UCSD-AML1 (cell line): Measurements from ENCODE around the gene TNS1.
"Not testable (repeated sequence)": the region's sequence is repeated elsewhere in the genome, so short reads cannot be mapped to it uniquely, and the experiment has no call there.

Experiments used
- DNase-seq: peaks from one replicate; lab custom pipeline; 2025; ENCODE audit not compliant: unreplicated experiment; lab: John Stamatoyannopoulos, UW

The TNS1 gene

DNA sequence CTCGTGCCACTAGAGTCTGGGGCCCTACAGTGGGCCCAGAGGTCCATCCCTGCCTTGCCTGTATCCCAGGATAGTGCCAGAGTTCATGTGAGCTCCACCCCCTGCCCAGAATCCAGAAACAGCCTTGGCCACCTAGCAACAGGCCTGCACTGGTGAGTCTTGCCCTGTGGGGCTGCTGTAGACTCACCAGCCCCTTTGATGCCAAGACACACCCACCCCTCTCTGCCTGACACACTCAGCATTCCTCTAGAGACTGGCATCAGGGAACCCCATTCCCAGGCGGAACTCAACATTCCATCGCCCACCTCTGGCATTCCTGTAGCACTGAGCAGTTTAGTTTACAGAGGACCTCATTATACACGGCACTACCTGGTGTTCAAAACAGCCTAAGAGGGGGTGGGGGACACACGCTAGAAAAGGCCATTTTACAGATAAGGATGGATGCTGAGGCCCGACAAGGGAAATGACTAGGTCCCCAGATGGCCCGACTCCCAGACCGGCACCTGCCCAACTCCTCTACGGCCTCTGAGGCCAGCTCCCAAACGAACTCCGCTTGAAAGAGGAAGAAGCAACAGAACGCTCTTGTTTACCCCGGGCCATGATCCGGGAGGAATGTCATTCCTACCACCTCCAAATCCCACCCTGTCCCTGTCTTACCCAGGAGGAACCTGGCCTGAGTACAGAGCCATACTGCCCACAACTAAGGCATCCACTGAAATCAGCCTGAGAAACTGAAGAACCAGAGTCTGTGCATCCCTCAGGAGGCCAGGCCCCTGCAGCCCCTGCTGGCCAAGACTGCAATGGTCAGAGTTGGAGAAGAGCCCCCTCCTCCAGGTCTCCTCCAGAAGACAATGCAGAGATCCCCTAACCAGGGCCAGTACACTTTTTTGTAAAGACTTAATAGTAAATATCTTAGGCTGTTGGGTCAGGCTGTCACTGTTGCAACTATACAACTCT is 180.2 kb downstream of the TNS1 start:
- DNase-seq: no peak

DNA sequence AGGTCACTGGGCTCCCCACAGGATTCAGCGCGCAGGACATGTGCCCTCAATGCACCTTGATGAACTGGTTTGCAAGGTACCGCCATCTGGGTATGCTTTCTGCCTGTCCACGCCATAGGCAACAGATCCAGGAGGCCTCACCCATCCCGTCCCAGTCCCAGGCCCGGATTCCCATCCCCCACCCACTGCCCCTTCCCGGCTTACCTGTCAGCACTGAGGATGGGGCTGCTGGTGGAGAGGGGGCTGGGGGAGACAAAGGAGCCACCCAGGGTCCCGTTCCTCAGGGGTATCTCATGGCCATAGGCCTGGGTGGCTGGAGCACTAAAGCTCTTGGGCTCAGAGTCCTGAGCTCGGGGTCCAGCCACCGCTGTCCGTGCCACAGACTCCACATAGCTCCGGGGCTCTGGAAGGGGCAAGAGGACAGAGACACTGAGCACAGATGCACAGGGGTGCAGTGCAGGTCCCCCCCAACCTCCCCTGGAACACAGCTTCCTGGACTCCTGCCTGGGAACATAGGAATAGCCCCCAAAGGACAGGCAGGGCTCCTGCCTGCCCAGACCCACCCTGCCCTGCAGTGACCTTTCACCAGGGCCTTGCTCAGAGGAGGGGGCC is 181.2 kb downstream of the TNS1 start:
- no peak for DNase-seq

DNA sequence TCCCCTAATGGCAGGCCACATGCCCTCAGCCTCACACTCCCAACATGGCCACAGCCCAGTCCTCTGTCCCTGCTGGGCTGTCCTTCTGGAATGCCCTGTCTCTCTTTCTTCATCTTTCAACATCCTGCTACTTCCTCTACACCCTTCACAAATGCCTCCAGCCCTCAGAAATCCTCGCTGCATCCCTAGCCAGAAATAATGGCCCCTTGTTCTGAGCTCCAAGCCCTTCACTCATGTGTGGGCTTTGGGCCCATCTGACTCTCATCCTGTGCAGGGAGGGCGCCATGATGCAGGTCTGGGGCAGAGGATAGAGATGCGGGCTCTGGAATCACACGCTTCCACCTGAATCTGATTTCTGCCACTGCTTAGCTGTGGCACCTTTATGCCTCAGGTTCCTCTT is 181.9 kb downstream of the TNS1 start:
- no peak for DNase-seq

DNA sequence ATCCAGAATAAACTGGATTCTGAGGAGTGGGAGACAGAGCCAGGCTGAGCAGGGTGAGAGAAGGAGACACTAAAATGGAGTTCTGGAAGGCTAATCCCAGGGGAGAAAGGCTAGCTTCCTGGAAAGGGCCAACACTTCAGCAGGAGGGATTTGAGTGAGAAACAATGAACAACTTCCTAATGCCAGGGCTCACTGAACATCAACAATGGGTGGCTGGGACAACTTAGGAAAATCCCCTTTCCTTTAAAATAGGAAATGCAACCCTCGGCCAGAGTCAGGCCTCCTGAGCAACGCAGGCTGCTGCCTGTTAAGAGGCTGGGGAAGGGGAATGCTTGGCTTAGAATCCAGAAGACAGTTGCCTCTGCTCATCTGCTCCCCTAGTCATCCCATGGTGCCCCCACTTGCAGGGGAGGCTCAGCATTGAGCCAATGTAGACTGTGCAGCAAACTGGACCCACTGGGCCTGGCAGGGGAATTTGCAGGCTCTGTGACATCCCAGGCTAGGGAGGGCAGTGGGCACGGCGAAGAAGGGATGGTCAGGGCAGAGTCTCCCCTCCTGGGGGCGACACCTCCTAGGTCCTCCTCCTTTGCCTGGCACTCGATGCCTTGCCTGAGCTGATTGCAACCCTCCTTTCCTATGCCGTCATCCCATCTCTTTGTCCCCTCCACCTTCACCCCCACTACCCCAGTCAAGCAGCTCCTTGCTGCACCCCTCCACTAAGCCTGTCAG is 182.5 kb downstream of the TNS1 start:
- DNase-seq: no peak

DNA sequence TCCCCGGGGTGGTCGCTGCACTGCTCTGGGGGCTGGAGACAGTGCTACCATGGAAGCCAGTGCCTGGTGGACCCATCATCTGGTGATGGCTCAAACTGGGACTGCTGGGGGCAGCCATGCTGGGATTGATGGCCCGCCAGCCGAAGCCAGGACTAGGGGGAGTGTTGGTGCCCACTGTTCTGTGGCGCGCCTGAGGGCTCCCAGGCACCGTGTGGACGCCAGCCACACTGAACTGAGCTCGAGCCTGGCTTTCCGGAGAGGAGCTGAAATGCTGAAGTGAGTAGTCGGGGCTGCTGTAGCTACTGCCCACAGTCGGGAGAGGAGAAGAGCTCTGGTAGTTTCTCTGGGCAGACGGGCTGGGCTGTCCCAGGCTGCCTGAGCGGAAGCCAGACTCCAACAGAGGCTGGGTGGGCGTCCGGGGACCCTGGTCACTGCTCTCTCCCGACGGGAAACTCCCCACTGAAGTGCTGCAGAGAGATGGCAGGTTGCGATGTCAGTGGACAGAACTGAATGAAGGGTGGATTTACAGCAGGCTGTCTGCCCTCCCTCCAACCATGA is 184.4 kb downstream of the TNS1 start:
- no peak for DNase-seq

DNA sequence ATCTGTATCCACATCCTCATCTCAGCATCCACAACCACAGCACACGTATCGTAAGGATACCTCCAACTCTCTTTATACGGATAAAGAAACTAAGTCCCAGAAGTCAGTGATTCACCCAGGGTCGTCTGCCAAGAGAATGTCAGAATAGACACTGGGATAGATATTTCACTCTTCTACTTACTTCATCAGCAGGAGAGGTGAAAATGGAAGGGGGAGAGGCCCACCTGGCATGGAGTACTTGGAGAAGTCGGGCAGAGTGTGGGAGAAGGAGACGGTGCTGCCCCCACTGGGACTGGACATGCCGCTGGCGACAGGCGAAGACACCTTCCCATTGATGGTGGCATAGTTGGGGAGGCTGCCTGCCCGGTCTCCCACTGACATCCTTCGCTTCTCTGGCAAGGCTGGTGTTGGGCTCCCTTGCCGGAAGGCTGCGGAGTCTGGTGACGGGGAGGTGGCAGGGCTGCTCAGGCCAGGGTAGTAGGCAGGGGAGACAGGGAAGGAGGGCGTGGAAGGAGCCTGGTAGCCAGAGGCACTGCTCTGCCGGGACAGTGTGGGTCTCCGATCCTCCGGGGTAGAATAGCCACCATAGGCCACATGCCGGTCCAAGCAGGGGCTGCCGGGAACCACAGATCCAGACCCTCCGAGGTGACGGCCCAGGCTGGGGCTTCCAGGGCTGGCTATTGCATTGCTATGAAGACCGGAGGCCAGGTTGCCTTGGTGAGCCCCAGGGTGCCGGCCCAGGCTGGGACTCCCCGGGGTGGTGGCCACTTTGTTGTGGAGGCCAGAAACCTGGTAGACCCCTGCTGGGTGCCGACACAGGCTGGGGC is 185.1 kb downstream of the TNS1 start:
- DNase-seq: no peak

DNA sequence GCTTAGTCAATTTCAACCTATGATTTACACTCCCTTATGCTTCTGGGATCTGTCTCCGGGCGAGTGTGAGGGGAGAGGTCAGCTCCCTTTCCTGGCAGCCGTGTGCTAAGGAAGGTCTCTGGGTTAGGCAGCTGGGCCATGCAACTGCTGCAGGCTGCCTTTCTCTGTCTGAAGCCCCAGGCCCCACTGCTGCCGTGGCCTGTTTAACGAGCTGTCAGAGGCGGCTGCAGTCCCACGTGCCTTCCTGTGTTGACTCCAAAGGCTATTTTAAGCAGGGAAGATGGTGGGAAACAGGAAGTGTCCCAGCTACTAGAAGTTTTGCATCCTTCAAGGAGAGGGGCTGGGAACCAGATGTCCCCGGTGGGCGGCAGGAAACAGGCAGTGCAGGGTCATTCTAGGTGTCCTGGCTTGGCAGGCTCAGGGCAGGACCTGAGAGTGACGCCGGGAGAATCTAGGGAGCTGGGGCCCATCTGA is 186.4 kb downstream of the TNS1 start:
- peak; percentile 68 for DNase-seq

DNA sequence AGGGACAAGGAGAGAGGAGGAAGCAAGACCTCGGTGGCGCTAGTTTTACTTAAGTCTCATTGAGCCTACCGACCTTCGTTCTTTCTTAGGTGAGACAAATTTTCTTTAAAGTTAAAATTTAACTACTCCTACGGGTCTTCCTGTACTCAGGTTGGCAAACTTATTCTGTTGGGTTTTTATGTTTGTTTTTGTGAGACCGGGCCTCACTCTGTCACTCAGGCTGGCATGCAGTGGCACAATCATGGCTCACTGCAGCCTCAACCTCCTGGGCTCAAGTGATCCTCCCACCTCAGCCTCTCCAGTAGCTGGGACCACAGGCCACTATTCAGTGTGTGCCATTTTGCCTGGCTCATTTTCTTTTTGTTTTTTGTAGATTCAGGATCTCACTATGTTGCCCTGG is 189.0 kb downstream of the TNS1 start:
- DNase-seq: no peak

DNA sequence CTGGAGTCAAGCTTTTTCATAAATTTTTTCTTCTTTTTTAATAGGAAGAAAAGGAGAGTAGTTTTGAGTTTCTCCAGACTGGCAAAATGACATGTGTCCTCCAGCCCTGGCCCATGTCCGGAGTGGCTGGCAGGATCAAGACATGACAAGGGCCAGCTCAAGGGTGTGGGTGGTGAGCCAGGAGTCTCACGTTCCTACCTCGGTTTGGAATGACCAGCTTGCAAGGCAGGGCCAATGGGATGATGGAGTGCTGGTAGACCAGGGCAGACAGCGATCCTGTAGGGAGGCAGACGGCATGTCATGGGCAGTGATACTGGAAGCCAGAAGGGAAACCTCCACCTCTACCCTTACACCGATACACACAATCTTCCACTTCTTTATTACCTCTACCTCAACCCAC is 190.6 kb downstream of the TNS1 start:
- DNase-seq: no peak

DNA sequence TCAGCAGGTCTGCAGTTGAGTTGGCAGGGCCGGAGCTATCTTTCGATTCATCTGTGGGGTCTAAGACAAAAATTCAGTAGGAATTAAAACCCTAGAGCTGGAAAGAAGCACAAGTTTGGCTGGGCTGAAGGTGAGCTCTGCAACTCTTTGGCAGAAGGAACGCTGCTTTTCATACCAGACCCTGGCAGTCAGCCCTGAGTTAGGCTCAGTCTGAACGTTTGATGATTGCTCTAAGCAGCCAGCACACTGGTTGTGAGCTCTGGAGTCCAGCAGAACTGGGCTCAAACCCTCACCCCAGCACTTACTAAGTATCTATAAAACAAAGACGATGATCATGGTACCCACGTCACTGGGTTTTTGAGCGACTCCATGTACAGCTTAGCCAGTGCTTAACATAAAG is 192.5 kb downstream of the TNS1 start:
- DNase-seq: no peak

DNA sequence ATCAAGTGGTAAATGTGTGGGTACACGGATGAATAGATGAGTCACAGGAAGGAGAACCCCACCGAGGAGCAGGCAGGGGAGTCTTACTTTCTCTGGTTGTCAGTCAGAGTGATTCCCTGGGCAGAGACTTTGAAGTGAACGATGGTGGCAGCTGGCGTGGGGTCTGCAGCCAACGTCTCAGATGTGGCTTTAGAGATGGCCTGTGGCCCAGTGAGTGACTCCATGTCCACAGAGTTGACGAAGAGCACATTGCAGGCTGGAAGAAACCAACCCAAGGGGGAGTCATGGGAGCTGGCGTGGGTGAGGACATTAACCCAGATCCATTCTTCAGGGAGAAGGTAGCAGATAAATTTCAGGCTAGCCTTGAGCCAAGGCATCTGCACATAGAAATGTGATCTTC is 193.1 kb downstream of the TNS1 start:
- DNase-seq: no peak

DNA sequence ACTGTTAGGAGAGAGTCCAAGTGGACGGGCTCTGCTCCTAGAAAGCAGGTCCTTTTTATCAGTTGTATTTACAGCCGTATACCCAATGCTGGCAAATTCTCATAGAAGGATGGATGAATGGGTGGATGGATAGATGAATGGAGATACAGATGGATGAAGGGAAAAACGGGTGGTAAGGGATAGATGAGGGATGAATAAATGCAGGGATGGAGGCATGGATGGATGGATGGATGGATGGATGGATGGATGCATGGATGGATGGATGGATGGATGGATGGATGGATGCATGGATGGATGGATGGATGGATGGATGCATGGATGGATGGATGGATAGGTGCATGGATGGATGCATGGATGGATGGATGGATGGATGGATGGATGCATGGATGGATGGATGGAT is 193.8 kb downstream of the TNS1 start:
- DNase-seq: not testable (repeated sequence)

DNA sequence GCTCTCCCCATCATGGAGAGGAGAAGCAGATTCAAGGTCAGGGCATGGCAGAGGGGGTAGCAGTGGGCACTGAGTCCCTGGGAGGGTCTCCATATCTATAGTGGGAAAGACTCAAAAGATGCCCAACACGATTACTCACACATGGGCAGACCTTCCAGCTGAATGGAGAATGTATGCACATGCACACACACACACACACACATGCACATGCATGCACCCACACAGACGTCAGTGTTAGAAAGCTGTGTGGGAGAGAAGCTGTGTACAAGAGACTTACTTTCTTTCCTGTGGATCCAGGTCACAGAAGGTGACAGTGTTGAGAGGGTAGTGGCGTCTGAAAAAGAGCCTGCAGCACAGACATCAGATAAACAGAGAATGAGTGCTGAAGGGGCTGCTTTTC is 194.5 kb downstream of the TNS1 start:
- no peak for DNase-seq

DNA sequence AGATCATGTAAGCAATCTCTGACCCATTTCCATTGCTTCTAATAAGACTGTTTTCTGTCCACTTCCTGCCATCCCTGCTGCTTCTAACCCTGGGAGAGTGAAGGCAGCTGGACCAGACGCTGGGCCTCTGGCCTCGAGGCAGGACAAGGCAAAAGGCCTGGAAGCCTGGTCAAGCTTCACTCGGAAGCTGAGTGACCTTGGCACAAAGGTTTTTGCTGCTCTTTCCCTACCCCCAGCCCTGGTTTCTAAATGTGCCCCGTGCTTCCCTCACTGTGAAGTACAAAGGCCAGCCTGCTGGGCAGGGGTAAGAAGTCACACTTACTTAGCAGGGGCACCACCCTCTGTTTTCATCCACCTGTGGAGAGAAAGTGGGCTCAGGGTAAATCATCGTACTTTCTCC is 195.0 kb downstream of the TNS1 start:
- no peak for DNase-seq

DNA sequence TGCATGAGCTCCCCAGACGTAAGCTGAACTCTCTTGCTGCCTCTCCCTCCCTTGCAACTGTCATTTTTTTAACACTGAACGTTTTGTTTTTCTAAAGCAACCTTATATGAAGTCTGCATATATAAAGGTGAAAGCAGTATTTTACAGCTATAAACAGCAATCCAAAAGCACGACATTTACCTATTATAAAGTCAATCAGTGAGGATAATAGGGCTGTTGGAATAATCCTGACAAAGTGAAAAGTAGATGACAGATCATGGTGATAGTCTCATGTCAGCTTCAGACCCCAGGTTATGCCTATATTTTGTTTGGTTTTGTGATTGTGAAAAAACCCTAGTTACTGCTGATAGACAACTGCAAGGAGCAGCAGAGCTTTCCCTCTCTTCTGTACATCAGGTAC is 195.8 kb downstream of the TNS1 start:
- no peak for DNase-seq

DNA sequence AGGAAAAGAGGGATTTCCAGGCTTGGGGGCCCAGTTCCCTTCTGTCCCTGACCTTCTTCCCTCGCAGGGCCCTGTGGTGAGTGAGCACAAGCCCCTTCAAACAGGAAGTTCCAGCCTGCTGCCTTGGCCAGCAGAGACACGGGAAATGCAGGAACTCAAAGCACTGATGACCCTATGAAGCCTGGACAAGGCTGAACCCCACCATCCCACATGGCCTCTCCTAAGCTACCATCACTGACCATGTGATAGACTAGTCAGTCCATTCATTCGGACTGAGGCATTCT is 196.4 kb downstream of the TNS1 start:
- DNase-seq: no peak

DNA sequence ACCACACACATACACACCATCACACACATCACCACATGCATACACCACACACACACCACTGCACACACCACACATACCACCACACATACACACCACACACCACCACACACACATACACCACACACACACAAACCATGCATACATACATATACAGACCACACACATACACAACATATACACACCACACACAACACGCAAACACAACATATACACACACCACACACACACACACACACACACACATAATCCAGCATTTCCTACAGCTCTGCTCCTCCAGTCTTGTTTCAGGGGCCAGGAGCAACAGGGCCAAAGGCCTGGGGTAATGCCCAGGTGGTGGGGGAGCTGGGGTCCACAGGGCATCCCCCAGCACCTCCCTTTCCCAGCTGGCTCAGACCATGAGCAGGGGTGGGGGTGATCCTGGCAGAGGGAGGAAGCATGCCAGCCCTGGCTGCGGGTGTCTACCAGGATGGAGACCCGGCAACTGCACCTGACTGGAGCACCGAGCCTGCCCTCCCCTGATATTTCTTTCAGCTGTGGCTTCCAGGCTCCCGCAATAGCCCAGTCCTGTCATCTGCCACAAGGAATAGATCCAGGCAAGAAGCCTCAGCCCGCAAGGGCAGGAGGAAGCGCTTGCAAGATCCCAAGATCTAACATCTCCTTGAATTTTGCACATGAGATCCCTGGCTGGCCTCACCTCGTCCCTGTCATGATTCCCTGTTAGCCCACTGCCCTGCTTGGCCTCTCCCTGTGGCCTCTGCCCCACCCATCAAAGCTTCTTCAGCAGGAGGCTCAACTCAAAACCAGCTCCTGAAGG is 196.9 kb downstream of the TNS1 start:
- DNase-seq: no peak

DNA sequence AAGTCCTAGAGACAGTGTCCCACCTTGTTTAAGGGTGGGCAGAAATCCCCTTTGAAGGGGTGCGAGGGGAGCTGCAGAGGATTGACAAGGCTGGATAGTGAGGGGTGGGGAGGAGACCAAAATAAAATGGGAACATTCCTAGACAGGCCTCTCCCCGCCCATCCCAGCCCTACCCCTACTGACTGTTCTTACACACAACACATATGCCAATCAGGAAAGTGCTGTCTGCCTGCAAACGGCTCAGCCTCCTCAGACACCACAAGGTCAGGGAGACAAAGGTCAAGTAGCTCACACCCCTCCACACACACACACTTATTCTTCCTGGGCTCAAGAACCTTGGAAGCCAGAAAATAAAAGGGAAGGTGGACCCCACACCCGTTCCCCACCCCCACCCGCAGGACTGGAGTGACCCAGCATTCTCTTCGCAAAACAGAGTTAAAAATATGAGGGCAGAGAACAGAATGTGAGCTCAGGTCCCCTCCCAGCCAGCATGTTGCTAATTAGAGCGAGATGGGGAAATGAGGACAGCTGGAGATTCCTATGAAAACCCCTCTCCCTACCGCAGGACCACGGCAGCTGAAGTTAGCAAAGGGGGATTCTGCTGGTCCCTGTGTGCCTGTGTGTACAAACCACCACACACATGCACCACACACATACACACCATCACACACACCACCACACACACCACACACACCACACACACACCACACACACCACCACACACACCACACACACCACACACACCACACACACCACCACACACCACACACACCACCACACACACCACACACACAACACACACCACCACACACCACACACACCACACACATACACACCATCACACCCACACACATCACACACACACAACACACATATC is 197.8 kb downstream of the TNS1 start:
- DNase-seq: no peak

DNA sequence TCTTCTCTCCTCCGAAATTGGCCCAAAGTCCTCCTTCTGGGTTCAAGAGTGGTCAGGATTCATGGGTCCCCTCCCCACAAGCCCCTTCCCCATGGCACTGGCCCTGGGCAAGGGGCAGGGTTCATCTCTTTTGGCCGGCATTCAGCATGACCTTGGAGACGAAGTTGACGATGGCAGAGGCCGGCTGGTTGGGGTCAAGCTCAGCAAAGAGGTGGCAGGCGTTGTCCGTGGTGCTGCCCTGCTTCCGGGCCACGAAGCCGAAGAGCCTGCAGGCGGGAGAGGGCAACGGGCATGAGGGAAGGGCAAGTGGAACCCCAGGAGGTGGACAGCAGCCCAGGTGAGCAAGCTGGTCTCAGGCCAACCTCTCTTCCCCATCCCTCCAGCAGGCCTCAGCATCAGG is 198.5 kb downstream of the TNS1 start:
- DNase-seq: no peak
